Spinal cord (tissue), 10 donors: Measurements from ENCODE around the gene AGK. TPM values are rescaled to one million over a fixed set of nuclear protein-coding genes. Genes with fewer than 3 reads are reported as not detected.

Experiments used
- DNase-seq, 6 donors: peaks; one replicate each; pipeline versions ENCODE4 v3.0.0 to v3.0.0-alpha.2; 2013 to 2015; ENCODE audit warnings: low spot score in 6 of 6, low read depth in 4 of 6
- H3K27ac ChIP-seq: one replicate; pipeline ENCODE4 v1.5.1; 2013; ENCODE audit warnings: low read depth, low read length, control low read depth
- H3K27me3 ChIP-seq: one replicate; pipeline ENCODE4 v1.6.1; 2013; ENCODE audit warnings: low read length; ENCODE audit not compliant: control insufficient read depth, insufficient read depth
- H3K36me3 ChIP-seq: one replicate; pipeline ENCODE4 v1.6.1; 2013; ENCODE audit warnings: low read length; ENCODE audit not compliant: control insufficient read depth, insufficient read depth
- H3K4me1 ChIP-seq: one replicate; pipeline ENCODE4 v1.6.1; 2013; ENCODE audit warnings: low read length; ENCODE audit not compliant: control insufficient read depth, insufficient read depth
- H3K4me3 ChIP-seq: one replicate; pipeline ENCODE4 v1.5.1; 2013; ENCODE audit warnings: low read depth, low read length, control low read depth
- H3K9me3 ChIP-seq: one replicate; pipeline ENCODE4 v1.6.1; 2013; ENCODE audit warnings: low read length; ENCODE audit not compliant: control insufficient read depth, insufficient read depth
- WGBS: methylation state at CpG from one replicate; pipeline ENCODE4 v1.1.5; 2013; ENCODE audit warnings: missing lambda C conversion rate; ENCODE audit not compliant: insufficient coverage; 5-methylcytosine and 5-hydroxymethylcytosine counted together
- polyA plus RNA-seq, 2 donors: library from polyadenylated mRNA; unstranded; fragments of 120-200 nt; gene quantifications; one replicate each; pipeline ENCODE4 v1.2.1, GENCODE V29; 2013; ENCODE audit not compliant: insufficient read length in 2 of 2
- total RNA-seq, 2 donors: library from RNA; depleted of rRNA in 1 of 2; stranded (reverse); fragments of 120-200 nt in 1 of 2; fragments of >200 nt in 1 of 2; gene quantifications; one replicate each; pipeline versions ENCODE4 v1.2.3 to v1.2.4, GENCODE V29; 2013 to 2014
- donor health status: healthy.

Gene AGK
- total and polyA plus RNA-seq, 4 donors: 43.7 to 65.7 (median 48.5) TPM

DNA sequence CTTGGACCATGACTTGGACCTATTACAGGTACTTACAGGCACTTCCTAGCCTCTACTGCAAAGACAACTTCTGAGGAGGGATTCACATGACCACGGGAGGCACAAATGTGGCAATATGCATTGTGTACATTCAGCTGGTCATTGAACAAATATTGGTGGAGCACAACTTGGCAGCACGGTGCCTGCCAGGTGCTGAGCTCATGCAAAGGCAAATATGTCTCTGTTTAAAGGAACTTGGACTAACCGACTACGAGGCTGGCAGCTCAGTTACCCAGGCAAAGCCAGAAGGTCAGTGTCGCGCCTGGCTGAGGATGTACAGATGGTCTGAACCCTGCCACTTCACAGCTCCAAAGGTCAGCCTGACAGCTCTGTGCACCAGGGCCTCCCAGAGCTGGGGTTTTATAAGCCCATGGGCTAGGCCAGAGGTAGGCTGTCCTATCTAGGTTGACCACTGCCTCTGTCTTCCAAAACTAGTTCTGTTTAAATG, 144.6 kb downstream of the AGK start:
- Histone ChIP-seq H3K27ac (no peak overlapping the region), H3K27me3 (no peaks in the 10 kb centered on the region), H3K9me3 (no peaks in the 10 kb centered on the region), H3K36me3 (no peaks in the 10 kb centered on the region), H3K4me3 (no peak overlapping the region), H3K4me1 (peaks cover 25% of the 10 kb centered on the region)
- WGBS: 79% methylated on average over 6 of the region's 6 CpGs
- DNase-seq: no peak

- no peak for DNase-seq
- no peaks in the 10 kb centered on the region for H3K27me3 ChIP-seq
- 50% methylated on average over 2 of the region's 2 CpGs for WGBS
- H3K27ac ChIP-seq: no peak overlapping the region
- H3K4me1 ChIP-seq: peaks cover 28% of the 10 kb centered on the region
- no peak overlapping the region for H3K4me3 ChIP-seq
- H3K9me3 ChIP-seq: no peaks in the 10 kb centered on the region
- H3K36me3 ChIP-seq: no peaks in the 10 kb centered on the region
These were observed 145.1 kb downstream of the AGK start for GRCh38 chr7:141696348-141696747.

GRCh38 chr7:141697211-141697871, 146.1 kb downstream of the AGK start:
- no peak overlapping the region for H3K27ac ChIP-seq
- no peak overlapping the region for H3K4me3 ChIP-seq
- no peaks in the 10 kb centered on the region for H3K36me3 ChIP-seq
- H3K4me1 ChIP-seq: peaks cover 28% of the 10 kb centered on the region
- H3K9me3 ChIP-seq: no peaks in the 10 kb centered on the region
- 26% methylated on average over 7 of the region's 10 CpGs for WGBS
- no peak for DNase-seq
- no peaks in the 10 kb centered on the region for H3K27me3 ChIP-seq

- Histone ChIP-seq H3K36me3 (no peaks in the 10 kb centered on the region), H3K27ac (no peak overlapping the region), H3K9me3 (no peaks in the 10 kb centered on the region), H3K4me1 (peaks cover 28% of the 10 kb centered on the region), H3K4me3 (no peak overlapping the region), H3K27me3 (no peaks in the 10 kb centered on the region)
- no peak for DNase-seq
- WGBS: no CpG with 5 or more reads among the region's 1 CpG
These were observed 147.2 kb downstream of the AGK start for GRCh38 chr7:141698247-141699015.

DNA sequence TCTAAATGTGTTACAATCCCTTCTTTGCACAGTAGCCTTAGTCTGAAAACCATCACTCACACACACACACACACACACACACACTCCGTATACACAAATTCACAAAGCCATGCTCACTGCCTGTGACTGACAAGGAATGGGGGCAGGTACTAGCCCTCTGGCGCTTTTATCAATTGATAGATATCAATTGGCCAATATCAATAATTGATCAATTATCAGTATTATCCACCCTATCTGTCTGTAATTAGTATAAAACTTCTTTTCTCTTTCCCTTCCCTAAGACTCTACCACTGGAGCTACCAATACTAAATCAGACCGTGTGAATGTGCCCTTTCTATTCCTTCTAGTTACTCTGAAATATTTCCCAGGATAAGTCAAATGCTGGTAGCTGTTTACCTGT, 148.7 kb downstream of the AGK start:
- Histone ChIP-seq H3K4me3 (no peak overlapping the region), H3K4me1 (peaks cover 28% of the 10 kb centered on the region), H3K36me3 (no peaks in the 10 kb centered on the region), H3K27ac (no peak overlapping the region), H3K9me3 (no peaks in the 10 kb centered on the region), H3K27me3 (no peaks in the 10 kb centered on the region)
- no CpG with 5 or more reads among the region's 3 CpGs for WGBS
- no peak for DNase-seq

GRCh38 chr7:141700296-141700847, 149.2 kb downstream of the AGK start:
- peak in 1 of 6 donors; percentile 29 for DNase-seq

DNA sequence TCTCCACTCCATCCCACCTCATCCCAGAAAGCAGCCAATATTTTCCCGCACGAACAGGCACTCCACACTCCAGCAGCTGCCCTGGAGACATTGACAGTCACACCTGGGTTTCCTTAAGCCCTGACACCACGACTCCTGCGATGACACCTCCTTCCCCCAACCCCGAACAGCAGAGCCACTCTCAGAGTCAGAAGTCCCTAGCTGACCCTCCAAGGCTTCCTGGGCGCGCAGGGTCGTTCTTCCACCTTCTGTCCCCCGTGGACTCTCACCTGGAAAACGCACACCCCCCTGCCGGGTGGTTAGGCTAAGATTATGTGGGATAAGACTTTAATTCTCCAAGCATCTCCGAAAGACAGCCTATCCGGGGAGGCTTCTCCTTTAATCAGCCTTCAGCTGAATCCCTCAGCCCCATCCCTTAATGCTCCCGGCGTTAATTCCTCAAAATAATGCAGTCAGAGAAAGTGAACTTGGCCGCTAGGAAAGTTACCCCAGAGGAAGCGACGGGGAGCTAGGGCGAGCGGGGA, 149.7 kb downstream of the AGK start:
- no peaks in the 10 kb centered on the region for H3K9me3 ChIP-seq
- peak overlapping the region; percentile 56 for H3K4me3 ChIP-seq
- H3K27me3 ChIP-seq: no peaks in the 10 kb centered on the region
- H3K4me1 ChIP-seq: peaks cover 25% of the 10 kb centered on the region
- H3K27ac ChIP-seq: peak overlapping the region; percentile 61
- no peaks in the 10 kb centered on the region for H3K36me3 ChIP-seq
- WGBS: 10% methylated on average over 5 of the region's 20 CpGs
- DNase-seq: peak in 2 of 6 donors; percentile 39 to 46

More at GRCh38 chr7:141700296-141700847, 149.2 kb downstream of the AGK start:
- WGBS: 25% methylated on average over 2 of the region's 5 CpGs
- Histone ChIP-seq H3K27me3 (no peaks in the 10 kb centered on the region), H3K27ac (peak overlapping the region; percentile 61), H3K4me3 (peak overlapping the region; percentile 56), H3K9me3 (no peaks in the 10 kb centered on the region), H3K36me3 (no peaks in the 10 kb centered on the region), H3K4me1 (peaks cover 28% of the 10 kb centered on the region)

DNA sequence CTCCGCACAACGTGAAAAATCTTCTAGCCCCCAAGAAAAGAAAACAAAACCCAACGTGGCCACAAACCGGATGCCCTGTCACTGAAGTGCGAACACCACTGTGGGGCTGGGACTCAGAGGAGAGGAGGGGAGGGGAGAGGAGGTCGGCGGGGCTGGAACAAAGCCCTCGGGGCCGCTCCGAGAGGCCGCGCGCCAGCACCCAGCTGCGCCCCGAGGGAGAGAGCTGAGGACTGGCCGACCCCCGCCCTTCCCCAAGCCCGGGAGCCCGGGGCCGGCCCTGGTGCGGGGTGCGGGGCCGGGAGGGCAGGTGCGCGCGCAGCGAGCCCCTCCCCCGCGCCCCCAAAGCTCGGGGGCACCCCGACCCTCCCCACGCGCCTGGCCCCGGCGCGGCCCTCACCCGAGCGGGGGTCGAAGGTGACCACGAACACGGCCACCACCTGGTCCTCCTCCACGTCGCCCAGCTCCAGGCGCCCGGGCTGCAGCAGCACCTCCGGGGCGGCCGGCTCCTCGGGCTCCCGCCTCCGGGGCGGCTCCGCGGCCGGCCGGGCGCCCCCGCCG, 150.4 kb downstream of the AGK start:
- no peaks in the 10 kb centered on the region for H3K27me3 ChIP-seq
- H3K9me3 ChIP-seq: no peaks in the 10 kb centered on the region
- peak overlapping the region; percentile 56 for H3K4me3 ChIP-seq
- H3K27ac ChIP-seq: peak overlapping the region; percentile 61
- WGBS: under 1% methylated on average over 57 of the region's 59 CpGs
- H3K4me1 ChIP-seq: peaks cover 24% of the 10 kb centered on the region
- no peaks in the 10 kb centered on the region for H3K36me3 ChIP-seq
- peak in 3 of 6 donors; percentile 26 to 75 (median 62) for DNase-seq

- H3K36me3 ChIP-seq: no peaks in the 10 kb centered on the region
- H3K4me3 ChIP-seq: peak within 1 kb of the TSS; percentile 56
- H3K27ac ChIP-seq: peak within 1 kb of the TSS; percentile 61
- peak in 4 of 6 donors; percentile 31 to 84 (median 66) for DNase-seq
- H3K4me1 ChIP-seq: peaks cover 22% of the 10 kb centered on the region
- no peaks in the 10 kb centered on the region for H3K9me3 ChIP-seq
- no peaks in the 10 kb centered on the region for H3K27me3 ChIP-seq
- WGBS: under 1% methylated on average over 60 of the region's 62 CpGs
These were observed 150.9 kb downstream of the AGK start, which contains the start of gene DENND11 for GRCh38 chr7:141702047-141702567. TSS of gene DENND11 (minus strand) at chr7:141702166. CDS start at chr7:141702153, 13 bp downstream.
